OCI-LY3 (cell line): ENCODE data around the gene CADPS2.

Experiments used
- H2AFZ ChIP-seq: fragments of 200-600, 300-600 bp; shearing (Covaris generic); 2 replicates; pipeline ENCODE4 v1.6.0; 2014; ENCODE audit warnings: antibody characterized with exemption, low read depth, low read length
- H3K27ac ChIP-seq: fragments of 200-600, 300-600 bp; sonication (generic); 2 replicates; pipeline ENCODE4 v1.5.1; 2014; ENCODE audit warnings: mild to moderate bottlenecking, low read length, moderate library complexity, mixed read lengths
- H3K27me3 ChIP-seq: fragments of 200-600, 300-600 bp; sonication (generic); 2 replicates; pipeline ENCODE4 v1.6.1; 2014; ENCODE audit warnings: low read depth, low read length, mixed read lengths
- H3K36me3 ChIP-seq: fragments of 200-600, 300-600 bp; sonication (generic); replicated peaks from 2 replicates; pipeline ENCODE3; 2014; ENCODE audit warnings: low read depth, low read length, mixed read lengths
- H3K4me1 ChIP-seq: fragments of 300-600, 200-600 bp; sonication (generic); 2 replicates; pipeline ENCODE4 v1.6.1; 2014; ENCODE audit warnings: low read length, mixed read lengths
- H3K4me2 ChIP-seq: fragments of 200-600, 300-600 bp; sonication (generic); 2 replicates; pipeline ENCODE4 v1.6.1; 2014; ENCODE audit warnings: low read length, mixed read lengths
- H3K4me3 ChIP-seq: fragments of 300-600, 200-600 bp; sonication (generic); 2 replicates; pipeline ENCODE4 v1.5.1; 2014; ENCODE audit warnings: antibody characterized with exemption, mild to moderate bottlenecking, low read length, moderate library complexity
- H3K79me2 ChIP-seq: fragments of 300-600, 200-600 bp; shearing (Covaris generic); 2 replicates; pipeline ENCODE4 v1.6.1; 2014; ENCODE audit warnings: mild to moderate bottlenecking, low read length, mixed read lengths
- H3K9ac ChIP-seq: fragments of 300-600, 200-600 bp; shearing (Covaris generic); 2 replicates; pipeline ENCODE4 v1.6.0; 2014; ENCODE audit warnings: mild to moderate bottlenecking, low read length, moderate library complexity
- H3K9me3 ChIP-seq: fragments of 200-600, 300-600 bp; shearing (Covaris generic); 2 replicates; pipeline ENCODE4 v1.6.1; 2014; ENCODE audit warnings: low read length, mixed read lengths; ENCODE audit not compliant: insufficient read depth
- H4K20me1 ChIP-seq: fragments of 200-600, 300-600 bp; sonication (generic); 2 replicates; pipeline ENCODE4 v1.6.1; 2016; ENCODE audit warnings: low read length, mixed read lengths; ENCODE audit not compliant: insufficient read depth
- CTCF ChIP-seq: fragments of 200-600, 300-600 bp; sonication (generic); IDR thresholded peaks from 2 replicates; pipeline ENCODE4 v1.5.1; 2014; ENCODE audit warnings: antibody characterized with exemption, low read length, low read depth
- EZH2phosphoT487 ChIP-seq: fragments of 200-600 bp; shearing (Covaris generic); IDR thresholded peaks from 2 replicates; pipeline ENCODE4 v1.6.1; 2018; ENCODE audit warnings: antibody characterized with exemption, mixed run types, low read depth

The CADPS2 gene

GRCh38 chr7:122626785-122627184, 259.5 kb downstream of the CADPS2 start:
- Histone ChIP-seq H3K4me2 (no peak overlapping the region), H3K4me3 (no peak overlapping the region), H3K9ac (no peak overlapping the region), H4K20me1 (no peaks in the 10 kb centered on the region), H2AFZ (no peak overlapping the region), H3K79me2 (no peaks in the 10 kb centered on the region), H3K9me3 (no peaks in the 10 kb centered on the region), H3K27ac (no peak overlapping the region), H3K36me3 (no peaks in the 10 kb centered on the region), H3K27me3 (no peaks in the 10 kb centered on the region), H3K4me1 (peaks cover 19% of the 10 kb centered on the region)
- TF ChIP-seq CTCF (no peak), EZH2phosphoT487 (no peak)

- Histone ChIP-seq H4K20me1 (no peaks in the 10 kb centered on the region), H3K4me3 (no peak overlapping the region), H3K27me3 (no peaks in the 10 kb centered on the region), H3K27ac (no peak overlapping the region), H3K36me3 (no peaks in the 10 kb centered on the region), H3K9ac (no peak overlapping the region), H2AFZ (no peak overlapping the region; the same call in 1 of the 2 replicates), H3K4me1 (no peaks in the 10 kb centered on the region), H3K9me3 (no peaks in the 10 kb centered on the region), H3K79me2 (no peaks in the 10 kb centered on the region), H3K4me2 (no peak overlapping the region)
- TF ChIP-seq EZH2phosphoT487 (no peak), CTCF (no peak)
Observed at GRCh38 chr7:122622682-122623081, 263.6 kb downstream of the CADPS2 start.

GRCh38 chr7:122619664-122620063, 266.6 kb downstream of the CADPS2 start:
- H3K9ac ChIP-seq = no peak overlapping the region
- no peak overlapping the region for H3K4me3 ChIP-seq
- H3K9me3 ChIP-seq = no peaks in the 10 kb centered on the region
- no peaks in the 10 kb centered on the region for H4K20me1 ChIP-seq
- no peaks in the 10 kb centered on the region for H3K79me2 ChIP-seq
- no peaks in the 10 kb centered on the region for H3K27me3 ChIP-seq
- H3K36me3 ChIP-seq = no peaks in the 10 kb centered on the region
- no peak overlapping the region for H3K27ac ChIP-seq
- TF ChIP-seq EZH2phosphoT487 (no peak), CTCF (no peak)
- H2AFZ ChIP-seq = no peak overlapping the region
- no peak overlapping the region for H3K4me2 ChIP-seq
- no peaks in the 10 kb centered on the region for H3K4me1 ChIP-seq

- Histone ChIP-seq H4K20me1 (no peaks in the 10 kb centered on the region), H3K36me3 (no peaks in the 10 kb centered on the region), H3K79me2 (no peaks in the 10 kb centered on the region), H3K9ac (no peak overlapping the region), H3K27ac (no peak overlapping the region), H3K4me3 (no peak overlapping the region), H3K9me3 (no peaks in the 10 kb centered on the region), H2AFZ (no peak overlapping the region), H3K4me1 (no peaks in the 10 kb centered on the region), H3K27me3 (no peaks in the 10 kb centered on the region), H3K4me2 (no peak overlapping the region)
- TF ChIP-seq CTCF = no peak
- no peak for TF ChIP-seq EZH2phosphoT487
Observed at GRCh38 chr7:122618585-122619189, 267.6 kb downstream of the CADPS2 start.
